Neural cell (in vitro differentiated cells): ENCODE data around the gene CD2.

ENCODE experiments used
- CTCF ChIP-seq: fragments of 450-650 bp; IDR thresholded peaks from 2 replicates; pipeline ENCODE4 v1.5.1; 2014; ENCODE audit warnings: antibody characterized with exemption, mild to moderate bottlenecking, moderate library complexity; ENCODE audit not compliant: poor library complexity, severe bottlenecking
- EP300 ChIP-seq: fragments of 450-650 bp; conservative IDR thresholded peaks from 2 replicates; pipeline ENCODE4 v1.6.1; 2014; ENCODE audit warnings: antibody characterized with exemption, mild to moderate bottlenecking, moderate library complexity; ENCODE audit not compliant: poor library complexity, severe bottlenecking
- EZH2 ChIP-seq: fragments of 200-600, 300-800 bp; shearing (Covaris generic), sonication (generic); IDR thresholded peaks from 2 replicates; pipeline ENCODE4 v1.6.1; 2014; ENCODE audit warnings: antibody characterized with exemption, low read length, borderline replicate concordance, mild to moderate bottlenecking; ENCODE audit not compliant: insufficient read depth, poor library complexity, severe bottlenecking
- MXI1 ChIP-seq: fragments of 450-650 bp; conservative IDR thresholded peaks from 2 replicates; pipeline ENCODE4 v1.6.1; 2014; ENCODE audit warnings: antibody characterized with exemption, mild to moderate bottlenecking; ENCODE audit not compliant: poor library complexity, severe bottlenecking
- POLR2AphosphoS5 ChIP-seq: IDR thresholded peaks from 2 replicates; pipeline ENCODE4 v1.6.1; 2012
- SMC3 ChIP-seq: fragments of 450-650 bp; conservative IDR thresholded peaks from 2 replicates; pipeline ENCODE4 v1.6.1; 2014; ENCODE audit warnings: antibody characterized with exemption, mild to moderate bottlenecking, moderate library complexity; ENCODE audit not compliant: poor library complexity
- TAF1 ChIP-seq: IDR thresholded peaks from 2 replicates; pipeline ENCODE4 v1.6.1; 2012; ENCODE audit warnings: low read depth
- TF ChIP-seq, protein P1 (sequence below): IDR thresholded peaks from 2 replicates; pipeline ENCODE4 v1.6.1; 2012; ENCODE audit warnings: borderline replicate concordance

- TF ChIP-seq CTCF = no peak
- TF ChIP-seq SMC3 = no peak
- TF ChIP-seq EZH2 = no peak
- TF ChIP-seq, protein P1, sequence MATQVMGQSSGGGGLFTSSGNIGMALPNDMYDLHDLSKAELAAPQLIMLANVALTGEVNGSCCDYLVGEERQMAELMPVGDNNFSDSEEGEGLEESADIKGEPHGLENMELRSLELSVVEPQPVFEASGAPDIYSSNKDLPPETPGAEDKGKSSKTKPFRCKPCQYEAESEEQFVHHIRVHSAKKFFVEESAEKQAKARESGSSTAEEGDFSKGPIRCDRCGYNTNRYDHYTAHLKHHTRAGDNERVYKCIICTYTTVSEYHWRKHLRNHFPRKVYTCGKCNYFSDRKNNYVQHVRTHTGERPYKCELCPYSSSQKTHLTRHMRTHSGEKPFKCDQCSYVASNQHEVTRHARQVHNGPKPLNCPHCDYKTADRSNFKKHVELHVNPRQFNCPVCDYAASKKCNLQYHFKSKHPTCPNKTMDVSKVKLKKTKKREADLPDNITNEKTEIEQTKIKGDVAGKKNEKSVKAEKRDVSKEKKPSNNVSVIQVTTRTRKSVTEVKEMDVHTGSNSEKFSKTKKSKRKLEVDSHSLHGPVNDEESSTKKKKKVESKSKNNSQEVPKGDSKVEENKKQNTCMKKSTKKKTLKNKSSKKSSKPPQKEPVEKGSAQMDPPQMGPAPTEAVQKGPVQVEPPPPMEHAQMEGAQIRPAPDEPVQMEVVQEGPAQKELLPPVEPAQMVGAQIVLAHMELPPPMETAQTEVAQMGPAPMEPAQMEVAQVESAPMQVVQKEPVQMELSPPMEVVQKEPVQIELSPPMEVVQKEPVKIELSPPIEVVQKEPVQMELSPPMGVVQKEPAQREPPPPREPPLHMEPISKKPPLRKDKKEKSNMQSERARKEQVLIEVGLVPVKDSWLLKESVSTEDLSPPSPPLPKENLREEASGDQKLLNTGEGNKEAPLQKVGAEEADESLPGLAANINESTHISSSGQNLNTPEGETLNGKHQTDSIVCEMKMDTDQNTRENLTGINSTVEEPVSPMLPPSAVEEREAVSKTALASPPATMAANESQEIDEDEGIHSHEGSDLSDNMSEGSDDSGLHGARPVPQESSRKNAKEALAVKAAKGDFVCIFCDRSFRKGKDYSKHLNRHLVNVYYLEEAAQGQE = no peak
- no peak for TF ChIP-seq TAF1
- TF ChIP-seq POLR2AphosphoS5 = no peak
- no peak for TF ChIP-seq MXI1
- no peak for TF ChIP-seq EP300
These were observed 32.7 kb upstream of the CD2 start for GRCh38 chr1:116721451-116722007.
